Loucy (cell line): Measurements from ENCODE around the gene UBALD2.
"Not testable (repeated sequence)": the region's sequence is repeated elsewhere in the genome, so short reads cannot be mapped to it uniquely, and the experiment has no call there.

Experiments used
- H2AFZ ChIP-seq: fragments of 200-600 bp; sonication (generic); 2 replicates; pipeline ENCODE4 v1.6.0; 2016; ENCODE audit warnings: antibody characterized with exemption, mild to moderate bottlenecking, low read length, moderate library complexity
- H3F3A ChIP-seq: fragments of 200-600 bp; 2 replicates; pipeline ENCODE4 v1.6.0; 2016; ENCODE audit warnings: antibody characterized with exemption, low read depth, mild to moderate bottlenecking
- H3K27me3 ChIP-seq: fragments of 200-600 bp; sonication (generic); 2 replicates; pipeline ENCODE4 v1.6.1; 2014; ENCODE audit warnings: low read length, mild to moderate bottlenecking; ENCODE audit not compliant: insufficient read depth, poor library complexity, severe bottlenecking
- H3K36me3 ChIP-seq: fragments of 200-600 bp; sonication (generic); 2 replicates; pipeline ENCODE4 v1.6.1; 2016; ENCODE audit warnings: low read length; ENCODE audit not compliant: insufficient read depth
- H3K4me1 ChIP-seq: fragments of 200-600 bp; sonication (generic); 2 replicates; pipeline ENCODE4 v1.5.1; 2014; ENCODE audit warnings: low read length, mild to moderate bottlenecking; ENCODE audit not compliant: insufficient read depth, poor library complexity, severe bottlenecking
- H3K4me2 ChIP-seq: fragments of 200-600 bp; sonication (generic); 2 replicates; pipeline ENCODE4 v1.6.0; 2014; ENCODE audit warnings: antibody characterized with exemption, low read length, low read depth, mild to moderate bottlenecking; ENCODE audit not compliant: poor library complexity, severe bottlenecking
- H3K4me3 ChIP-seq: fragments of 200-600 bp; sonication (generic); 2 replicates; pipeline ENCODE4 v1.5.1; 2014; ENCODE audit warnings: low read length, mild to moderate bottlenecking, mixed read lengths; ENCODE audit not compliant: poor library complexity, severe bottlenecking
- H3K79me2 ChIP-seq: fragments of 200-600 bp; sonication (generic); 2 replicates; pipeline ENCODE4 v1.6.1; 2014; ENCODE audit warnings: low read length; ENCODE audit not compliant: insufficient read depth
- H3K9ac ChIP-seq: fragments of 200-600 bp; sonication (generic); 2 replicates; pipeline ENCODE4 v1.6.0; 2014; ENCODE audit warnings: mild to moderate bottlenecking, low read depth, low read length, moderate library complexity; ENCODE audit not compliant: poor library complexity, severe bottlenecking
- H3K9me2 ChIP-seq: fragments of 200-600 bp; sonication (generic); replicated peaks from 2 replicates; pipeline ENCODE4 v1.6.1; 2016; ENCODE audit warnings: low read depth, low read length, mixed read lengths
- H3K9me3 ChIP-seq: fragments of 200-600 bp; sonication (generic); 2 replicates; pipeline ENCODE4 v1.6.1; 2014; ENCODE audit warnings: mild to moderate bottlenecking, antibody characterized with exemption, low read length, low read depth; ENCODE audit not compliant: insufficient read depth
- H4K20me1 ChIP-seq: fragments of 200-600 bp; sonication (generic); 2 replicates; pipeline ENCODE4 v1.6.0; 2014; ENCODE audit warnings: antibody characterized with exemption, low read length, mild to moderate bottlenecking; ENCODE audit not compliant: insufficient read depth, poor library complexity, severe bottlenecking
- CTCF ChIP-seq: fragments of 200-600 bp; sonication (generic); conservative IDR thresholded peaks from 2 replicates; pipeline ENCODE4 v1.5.1; 2014; ENCODE audit warnings: mild to moderate bottlenecking, antibody characterized with exemption, low read length
- EZH2phosphoT487 ChIP-seq: fragments of 200-600 bp; IDR thresholded peaks from 2 replicates; pipeline ENCODE4 v1.6.1; 2018; ENCODE audit warnings: antibody characterized with exemption, mild to moderate bottlenecking, moderate library complexity, borderline replicate concordance

The UBALD2 gene

GRCh38 chr17:76250141-76250540 is 15.0 kb upstream of the UBALD2 start:
- Histone ChIP-seq H3K4me2 (no peak overlapping the region), H3F3A (no peaks in the 10 kb centered on the region), H3K79me2 (no peaks in the 10 kb centered on the region), H3K9me2 (no peaks in the 10 kb centered on the region), H4K20me1 (no peaks in the 10 kb centered on the region), H2AFZ (no peak overlapping the region), H3K4me3 (no peak overlapping the region), H3K4me1 (peaks cover 11% of the 10 kb centered on the region), H3K9ac (no peak overlapping the region), H3K36me3 (no peaks in the 10 kb centered on the region), H3K27me3 (no peaks in the 10 kb centered on the region), H3K9me3 (no peaks in the 10 kb centered on the region)
- TF ChIP-seq CTCF (no peak), EZH2phosphoT487 (no peak)

- no peak overlapping the region for H3K4me3 ChIP-seq
- H3K79me2 ChIP-seq, result no peaks in the 10 kb centered on the region
- H2AFZ ChIP-seq, result peak overlapping the region; percentile 10
- peak overlapping the region; percentile 46 for H3K4me2 ChIP-seq
- H3K36me3 ChIP-seq, result no peaks in the 10 kb centered on the region
- H3K9ac ChIP-seq, result no peak overlapping the region
- no peaks in the 10 kb centered on the region for H3K9me2 ChIP-seq
- no peaks in the 10 kb centered on the region for H3K9me3 ChIP-seq
- H4K20me1 ChIP-seq, result no peaks in the 10 kb centered on the region
- H3F3A ChIP-seq, result no peaks in the 10 kb centered on the region
- H3K4me1 ChIP-seq, result peaks cover 14% of the 10 kb centered on the region
- TF ChIP-seq EZH2phosphoT487, result no peak
- TF ChIP-seq CTCF, result no peak
- no peaks in the 10 kb centered on the region for H3K27me3 ChIP-seq
These were observed 13.6 kb upstream of the UBALD2 start for GRCh38 chr17:76251478-76252039.

GRCh38 chr17:76252040-76252954 is 12.9 kb upstream of the UBALD2 start:
- Histone ChIP-seq H2AFZ (peak overlapping the region; percentile 10), H3K79me2 (no peaks in the 10 kb centered on the region), H3K4me1 (peaks cover 15% of the 10 kb centered on the region), H3K4me2 (peak overlapping the region; percentile 46), H3K9me3 (no peaks in the 10 kb centered on the region), H3F3A (no peaks in the 10 kb centered on the region), H3K9me2 (no peaks in the 10 kb centered on the region), H3K27me3 (no peaks in the 10 kb centered on the region), H4K20me1 (no peaks in the 10 kb centered on the region), H3K9ac (peak overlapping the region; percentile 36), H3K36me3 (no peaks in the 10 kb centered on the region), H3K4me3 (no peak overlapping the region)
- TF ChIP-seq EZH2phosphoT487, result no peak
- TF ChIP-seq CTCF, result no peak

GRCh38 chr17:76252967-76253766 is 12.0 kb upstream of the UBALD2 start:
- not testable (repeated sequence) for H3K9me3 ChIP-seq, H3K36me3 ChIP-seq, H2AFZ ChIP-seq, H3K79me2 ChIP-seq, H3F3A ChIP-seq, H3K4me2 ChIP-seq, H3K4me3 ChIP-seq, H3K9me2 ChIP-seq, H4K20me1 ChIP-seq, H3K27me3 ChIP-seq
- Histone ChIP-seq H3K4me1 (peaks cover 15% of the 10 kb centered on the region), H3K9ac (peak overlapping the region; percentile 36)
